Tibial nerve (tissue), 4 donors: ENCODE results near the gene RPEL1.

Source experiments
- CTCF ChIP-seq, 5 experiments: fragments of 200-600 bp in 3 of 5; fragments of 450-650 bp in 2 of 5; sonication (generic) in 3 of 5; IDR thresholded peaks; one replicate each; pipeline ENCODE4 v1.5.1; 2016 to 2019; ENCODE audit warnings: antibody characterized with exemption in 5 of 5, mild to moderate bottlenecking in 3 of 5, moderate library complexity in 2 of 5
- EP300 ChIP-seq, 2 donors: sonication (generic); formaldehyde crosslinking; IDR thresholded peaks; one replicate each; pipeline ENCODE4 v1.6.1; 2017; ENCODE audit warnings: antibody characterized with exemption in 2 of 2, mild to moderate bottlenecking in 1 of 2
- POLR2A ChIP-seq, 2 donors: fragments of 450-650 bp; IDR thresholded peaks; one replicate each; pipeline ENCODE4 v1.6.1; 2017; ENCODE audit warnings: antibody characterized with exemption in 2 of 2, mild to moderate bottlenecking in 2 of 2, moderate library complexity in 2 of 2

- TF ChIP-seq POLR2A (IDR thresholded peaks at IDR 0.05) = no peak
- no peak for TF ChIP-seq CTCF (IDR thresholded peaks at IDR 0.05)
- no peak for TF ChIP-seq EP300 (IDR thresholded peaks at IDR 0.05)
Measured at GRCh38 chr10:103204353-103205255, 41.1 kb upstream of the RPEL1 start.
